ENCODE measurements around the gene MYMX.
A peak's percentile ranks its signal among the peaks of the same experiment; 100 is the strongest.

The MYMX gene

DNA sequence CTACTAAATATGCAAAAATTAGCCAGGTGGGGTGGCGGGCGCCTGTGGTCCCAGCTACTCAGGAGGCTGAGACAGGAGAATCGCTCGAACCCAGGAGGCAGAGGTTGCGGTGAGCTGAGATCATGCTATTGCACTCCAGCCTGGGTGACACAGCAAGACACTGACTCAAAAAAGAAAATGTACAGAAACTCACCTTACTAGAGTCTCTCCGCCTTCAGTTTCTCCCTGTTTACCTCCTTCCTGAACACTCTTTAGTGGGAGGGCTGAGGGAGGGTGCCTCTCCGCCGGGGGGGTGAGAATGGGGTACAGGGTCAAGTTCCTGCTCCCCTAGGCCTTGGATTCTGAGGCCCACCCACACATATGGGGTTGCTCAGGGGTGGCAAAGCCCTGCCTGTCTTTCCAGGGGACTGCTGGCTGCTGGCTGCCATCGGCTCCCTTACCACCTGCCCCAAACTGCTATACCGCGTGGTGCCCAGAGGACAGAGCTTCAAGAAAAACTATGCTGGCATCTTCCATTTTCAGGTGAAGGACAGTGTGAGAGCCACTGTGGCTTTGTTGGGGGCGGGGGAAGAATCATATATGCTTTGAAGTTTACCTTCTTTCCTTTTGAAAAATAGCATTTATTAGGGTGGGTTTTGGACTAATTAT is 44.7 kb upstream of the MYMX start:
- Histone ChIP-seq H3K4me2 (ENCODE audit: low read length) (peak overlapping the region; percentile 41), H3K9me3 (ENCODE audit: insufficient read depth, low read length) (no peaks in the 10 kb centered on the region), H3K36me3 (replicated peaks; ENCODE audit: low read depth, low read length) (no peaks in the 10 kb centered on the region), H3K4me3 (ENCODE audit: low read length) (no peak overlapping the region), H3K4me1 (ENCODE audit: low read length) (peaks cover 45% of the 10 kb centered on the region), H2AFZ (ENCODE audit: low read depth, low read length) (peak overlapping the region; percentile 3; the same call in 1 of the 2 replicates), H3K27me3 (ENCODE audit: low read depth, low read length) (peaks cover 17% of the 10 kb centered on the region), H3K9ac (ENCODE audit: low read length) (no peak overlapping the region), H3K27ac (ENCODE audit: low read length) (no peak overlapping the region), H4K20me1 (ENCODE audit: insufficient read depth, low read length) (no peaks in the 10 kb centered on the region), H3K79me2 (ENCODE audit: low read length) (no peaks in the 10 kb centered on the region)
- TF ChIP-seq, protein P1, sequence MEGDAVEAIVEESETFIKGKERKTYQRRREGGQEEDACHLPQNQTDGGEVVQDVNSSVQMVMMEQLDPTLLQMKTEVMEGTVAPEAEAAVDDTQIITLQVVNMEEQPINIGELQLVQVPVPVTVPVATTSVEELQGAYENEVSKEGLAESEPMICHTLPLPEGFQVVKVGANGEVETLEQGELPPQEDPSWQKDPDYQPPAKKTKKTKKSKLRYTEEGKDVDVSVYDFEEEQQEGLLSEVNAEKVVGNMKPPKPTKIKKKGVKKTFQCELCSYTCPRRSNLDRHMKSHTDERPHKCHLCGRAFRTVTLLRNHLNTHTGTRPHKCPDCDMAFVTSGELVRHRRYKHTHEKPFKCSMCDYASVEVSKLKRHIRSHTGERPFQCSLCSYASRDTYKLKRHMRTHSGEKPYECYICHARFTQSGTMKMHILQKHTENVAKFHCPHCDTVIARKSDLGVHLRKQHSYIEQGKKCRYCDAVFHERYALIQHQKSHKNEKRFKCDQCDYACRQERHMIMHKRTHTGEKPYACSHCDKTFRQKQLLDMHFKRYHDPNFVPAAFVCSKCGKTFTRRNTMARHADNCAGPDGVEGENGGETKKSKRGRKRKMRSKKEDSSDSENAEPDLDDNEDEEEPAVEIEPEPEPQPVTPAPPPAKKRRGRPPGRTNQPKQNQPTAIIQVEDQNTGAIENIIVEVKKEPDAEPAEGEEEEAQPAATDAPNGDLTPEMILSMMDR (IDR thresholded peaks at IDR 0.05; ENCODE audit: low read depth, low read length) = no peak
- no peak for TF ChIP-seq EZH2phosphoT487 (IDR thresholded peaks at IDR 0.05; ENCODE audit: low read depth)

DNA sequence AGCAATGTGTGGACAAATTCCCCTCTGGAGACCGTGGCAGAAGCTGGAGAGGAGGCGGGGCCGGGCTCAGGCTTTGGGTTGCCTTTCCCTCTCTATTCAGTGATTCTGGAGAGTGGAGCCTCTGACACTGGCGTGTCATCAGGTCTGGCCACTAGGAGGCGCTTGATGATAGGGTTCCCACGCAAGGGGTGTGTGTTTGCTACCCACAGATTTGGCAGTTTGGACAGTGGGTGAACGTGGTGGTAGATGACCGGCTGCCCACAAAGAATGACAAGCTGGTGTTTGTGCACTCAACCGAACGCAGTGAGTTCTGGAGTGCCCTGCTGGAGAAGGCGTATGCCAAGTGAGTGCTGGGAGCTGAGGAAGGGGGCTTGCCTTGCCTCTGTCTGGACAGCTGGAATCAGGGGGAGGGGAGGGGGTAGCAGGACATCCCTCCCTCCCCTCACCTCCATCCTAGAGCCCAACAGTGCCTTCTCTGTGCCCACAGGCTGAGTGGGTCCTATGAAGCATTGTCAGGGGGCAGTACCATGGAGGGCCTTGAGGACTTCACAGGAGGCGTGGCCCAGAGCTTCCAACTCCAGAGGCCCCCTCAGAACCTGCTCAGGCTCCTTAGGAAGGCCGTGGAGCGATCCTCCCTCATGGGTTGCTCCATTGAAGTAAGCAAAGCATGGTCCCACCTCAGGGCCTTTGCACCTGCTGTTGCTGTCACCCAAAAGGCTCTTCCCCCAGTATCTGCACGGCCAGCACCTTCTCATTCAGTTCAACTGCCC is 43.8 kb upstream of the MYMX start:
- no peak overlapping the region for H3K9ac ChIP-seq (ENCODE audit: low read length)
- H2AFZ ChIP-seq (ENCODE audit: low read depth, low read length) = no peak overlapping the region
- peaks cover 17% of the 10 kb centered on the region for H3K27me3 ChIP-seq (ENCODE audit: low read depth, low read length)
- no peaks in the 10 kb centered on the region for H3K36me3 ChIP-seq (replicated peaks; ENCODE audit: low read depth, low read length)
- peaks cover 52% of the 10 kb centered on the region for H3K4me1 ChIP-seq (ENCODE audit: low read length)
- peak overlapping the region; percentile 40 for H3K4me2 ChIP-seq (ENCODE audit: low read length)
- H3K9me3 ChIP-seq (ENCODE audit: insufficient read depth, low read length) = no peaks in the 10 kb centered on the region
- H3K4me3 ChIP-seq (ENCODE audit: low read length) = no peak overlapping the region
- no peak overlapping the region for H3K27ac ChIP-seq (ENCODE audit: low read length)
- TF ChIP-seq EZH2phosphoT487 (IDR thresholded peaks at IDR 0.05; ENCODE audit: low read depth) = no peak
- TF ChIP-seq, protein P1 (IDR thresholded peaks at IDR 0.05; ENCODE audit: low read depth, low read length) = peak; percentile 99
- no peaks in the 10 kb centered on the region for H3K79me2 ChIP-seq (ENCODE audit: low read length)
- H4K20me1 ChIP-seq (ENCODE audit: insufficient read depth, low read length) = no peaks in the 10 kb centered on the region

DNA sequence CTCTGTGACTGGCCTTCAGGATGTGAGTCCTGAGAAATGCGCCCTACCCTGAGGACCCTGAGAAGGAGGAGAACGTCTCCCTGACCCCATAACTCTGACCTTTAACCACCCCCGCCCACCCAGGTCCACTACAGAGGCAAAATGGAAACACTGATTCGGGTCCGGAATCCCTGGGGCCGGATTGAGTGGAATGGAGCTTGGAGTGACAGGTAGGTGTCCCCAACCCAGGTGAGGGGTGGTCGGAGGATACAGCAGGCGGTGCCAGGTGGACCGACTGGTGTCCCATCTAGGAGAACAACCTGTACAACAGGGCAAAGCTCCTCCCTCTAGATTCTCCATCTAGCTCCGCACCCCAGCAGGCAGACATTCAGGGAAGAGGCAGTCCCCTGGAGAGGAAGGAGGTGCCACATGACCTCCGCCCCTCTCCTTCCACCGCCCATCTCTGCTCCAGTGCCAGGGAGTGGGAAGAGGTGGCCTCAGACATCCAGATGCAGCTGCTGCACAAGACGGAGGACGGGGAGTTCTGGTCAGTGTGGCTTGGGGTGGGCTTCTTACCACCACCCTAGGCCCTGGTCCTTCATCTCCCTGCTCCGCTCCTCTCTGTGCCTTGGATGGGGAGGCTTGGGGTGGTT is 40.5 kb upstream of the MYMX start:
- no peaks in the 10 kb centered on the region for H3K79me2 ChIP-seq (ENCODE audit: low read length)
- TF ChIP-seq EZH2phosphoT487 (IDR thresholded peaks at IDR 0.05; ENCODE audit: low read depth) = no peak
- TF ChIP-seq, protein P1 (IDR thresholded peaks at IDR 0.05; ENCODE audit: low read depth, low read length) = no peak
- H4K20me1 ChIP-seq (ENCODE audit: insufficient read depth, low read length) = no peaks in the 10 kb centered on the region
- peaks cover 51% of the 10 kb centered on the region for H3K4me1 ChIP-seq (ENCODE audit: low read length)
- H2AFZ ChIP-seq (ENCODE audit: low read depth, low read length) = peak overlapping the region; percentile 73
- peaks cover under 1% of the 10 kb centered on the region for H3K27me3 ChIP-seq (ENCODE audit: low read depth, low read length)
- no peaks in the 10 kb centered on the region for H3K9me3 ChIP-seq (ENCODE audit: insufficient read depth, low read length)
- H3K4me3 ChIP-seq (ENCODE audit: low read length) = peak overlapping the region; percentile 79
- no peaks in the 10 kb centered on the region for H3K36me3 ChIP-seq (replicated peaks; ENCODE audit: low read depth, low read length)
- H3K4me2 ChIP-seq (ENCODE audit: low read length) = peak overlapping the region; percentile 97
- H3K9ac ChIP-seq (ENCODE audit: low read length) = peak overlapping the region; percentile 63
- H3K27ac ChIP-seq (ENCODE audit: low read length) = no peak overlapping the region
